ENCODE results near the gene PARD3. TPM values are rescaled to one million over a fixed set of nuclear protein-coding genes. Genes with fewer than 3 reads are reported as not detected.

Gene PARD3
- total and polyA plus RNA-seq, 2 donors (not counting 3 experiments of a cell fraction or from before 2014, with no cell fraction given): 7.3 to 24.1 TPM

DNA sequence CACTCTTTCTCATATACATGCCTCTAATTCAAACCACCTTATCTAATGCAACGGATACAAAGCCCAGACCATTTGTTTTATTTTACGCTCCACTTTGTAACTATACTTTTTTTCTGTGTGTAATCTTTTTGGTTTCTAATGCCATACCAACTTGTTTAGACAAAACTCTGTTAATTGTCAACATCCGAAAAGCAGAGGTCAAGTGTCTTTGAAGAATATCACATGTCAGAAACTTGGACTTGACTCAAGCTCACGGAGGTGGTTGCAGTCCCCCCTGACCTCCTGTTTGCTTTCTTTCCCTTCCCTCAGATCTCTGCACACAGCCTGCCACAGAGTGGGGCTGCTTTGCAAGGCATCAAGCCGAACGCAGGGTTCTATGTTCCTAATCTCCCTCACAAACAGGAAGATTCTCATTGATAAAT lies 698.9 kb downstream of the PARD3 start:
- dilution Hi-C loops (cut with MboI; ENCODE audit: extremely low pct_ligation_motif_present, low sequenced_read_pairs) (no loop called here), intact Hi-C loops (cut with micrococcal nuclease) (no loop called here)
- Histone ChIP-seq H3K27ac (ENCODE audit: insufficient read depth, low read depth, low read length) (no peak overlapping the region), H3K9me1 (replicated peaks; ENCODE audit: control insufficient read depth, extremely low read depth, insufficient read depth, low read length) (no peaks in the 10 kb centered on the region), H3K9ac (replicated peaks; ENCODE audit: extremely low read depth, insufficient read depth, low read length) (no peak overlapping the region), H2AFZ (ENCODE audit: low read depth, low read length) (no peak overlapping the region), H4K20me1 (replicated peaks; ENCODE audit: control insufficient read depth, extremely low read depth, insufficient read depth, low read length) (no peaks in the 10 kb centered on the region), H3K4me2 (ENCODE audit: insufficient read depth, low read length) (no peak overlapping the region), H3K4me3 (replicated peaks in 1 of 3; ENCODE audit: insufficient read depth in 1 of 3, low read depth in 1 of 3, low read length in 3 of 3) (no peak overlapping the region), H3K36me3 (ENCODE audit: control insufficient read depth in 2 of 2, extremely low read depth in 1 of 2, insufficient read depth in 2 of 2, low read length in 2 of 2) (no peaks in the 10 kb centered on the region), H3K27me3 (ENCODE audit: control insufficient read depth in 2 of 2, insufficient read depth in 2 of 2, low read length in 2 of 2) (no peaks in the 10 kb centered on the region), H3K9me3 (replicated peaks; ENCODE audit: control insufficient read depth, insufficient read depth, low read length) (no peaks in the 10 kb centered on the region), H3K79me2 (ENCODE audit: control insufficient read depth, insufficient read depth, low read length) (no peaks in the 10 kb centered on the region), H3K4me1 (ENCODE audit: control insufficient read depth, extremely low read depth, insufficient read depth, low read length) (peaks cover 4% of the 10 kb centered on the region)
- DNase-seq (ENCODE audit: low read depth, low spot score) (no peak), FAIRE-seq (no peak)
- ChIA-PET POLR2A (no interaction called here), CTCF (no interaction called here)
- TF ChIP-seq, protein P1, sequence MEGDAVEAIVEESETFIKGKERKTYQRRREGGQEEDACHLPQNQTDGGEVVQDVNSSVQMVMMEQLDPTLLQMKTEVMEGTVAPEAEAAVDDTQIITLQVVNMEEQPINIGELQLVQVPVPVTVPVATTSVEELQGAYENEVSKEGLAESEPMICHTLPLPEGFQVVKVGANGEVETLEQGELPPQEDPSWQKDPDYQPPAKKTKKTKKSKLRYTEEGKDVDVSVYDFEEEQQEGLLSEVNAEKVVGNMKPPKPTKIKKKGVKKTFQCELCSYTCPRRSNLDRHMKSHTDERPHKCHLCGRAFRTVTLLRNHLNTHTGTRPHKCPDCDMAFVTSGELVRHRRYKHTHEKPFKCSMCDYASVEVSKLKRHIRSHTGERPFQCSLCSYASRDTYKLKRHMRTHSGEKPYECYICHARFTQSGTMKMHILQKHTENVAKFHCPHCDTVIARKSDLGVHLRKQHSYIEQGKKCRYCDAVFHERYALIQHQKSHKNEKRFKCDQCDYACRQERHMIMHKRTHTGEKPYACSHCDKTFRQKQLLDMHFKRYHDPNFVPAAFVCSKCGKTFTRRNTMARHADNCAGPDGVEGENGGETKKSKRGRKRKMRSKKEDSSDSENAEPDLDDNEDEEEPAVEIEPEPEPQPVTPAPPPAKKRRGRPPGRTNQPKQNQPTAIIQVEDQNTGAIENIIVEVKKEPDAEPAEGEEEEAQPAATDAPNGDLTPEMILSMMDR (IDR thresholded peaks at IDR 0.05; ENCODE audit: extremely low read depth in 1 of 2, insufficient read depth in 1 of 2, low read depth in 1 of 2, low read length in 2 of 2): no peak
- TF ChIP-seq POLR2AphosphoS5 (IDR thresholded peaks at IDR 0.05; ENCODE audit: insufficient read depth, low read depth, low read length): no peak
- no peak for TF ChIP-seq GATA2 (IDR thresholded peaks at IDR 0.05; ENCODE audit: insufficient read depth, insufficient read length, low read depth, low read length)
- TF ChIP-seq POLR2A (IDR thresholded peaks at IDR 0.05; ENCODE audit: low read depth, low read length): no peak
- TF ChIP-seq, protein P2, sequence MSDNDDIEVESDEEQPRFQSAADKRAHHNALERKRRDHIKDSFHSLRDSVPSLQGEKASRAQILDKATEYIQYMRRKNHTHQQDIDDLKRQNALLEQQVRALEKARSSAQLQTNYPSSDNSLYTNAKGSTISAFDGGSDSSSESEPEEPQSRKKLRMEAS (IDR thresholded peaks at IDR 0.05; ENCODE audit: insufficient read depth, insufficient read length): no peak
- no peak for TF ChIP-seq JUN (IDR thresholded peaks at IDR 0.05; ENCODE audit: borderline replicate concordance, insufficient read depth, insufficient read length, low read depth)
- TF ChIP-seq MYC (IDR thresholded peaks at IDR 0.05; ENCODE audit: low read depth, low read length): no peak
- no peak for TF ChIP-seq EZH2 (IDR thresholded peaks at IDR 0.05; ENCODE audit: borderline replicate concordance, low read depth, low read length, severe bottlenecking)
- TF ChIP-seq FOS (IDR thresholded peaks at IDR 0.05; ENCODE audit: borderline replicate concordance, insufficient read depth, low read length): no peak
- no TSS peak for BruUV-seq (replicated peaks)
